HG03469 (cell line): ENCODE data around the gene DLG3.

Experiments used
- ATAC-seq: cut with Tn5 transposase; IDR thresholded peaks from one replicate; pipeline ENCODE4 v1.9.1; 2021; ENCODE audit warnings: mild to moderate bottlenecking, moderate library complexity, moderate number of reproducible peaks; ENCODE audit not compliant: unreplicated experiment

Gene DLG3

GRCh38 chrX:70437011-70437410, 7.6 kb upstream of the DLG3 start:
- ATAC-seq: no peak

- ATAC-seq: no peak
Observed at GRCh38 chrX:70437921-70438665, 6.5 kb upstream of the DLG3 start.

GRCh38 chrX:70439016-70439415, 5.6 kb upstream of the DLG3 start:
- no peak for ATAC-seq

GRCh38 chrX:70442224-70442623, 2.4 kb upstream of the DLG3 start:
- ATAC-seq: no peak

- ATAC-seq: no peak
Observed at GRCh38 chrX:70444946-70445656, 466 bp downstream of the DLG3 start.

GRCh38 chrX:70445951-70446350, 1.3 kb downstream of the DLG3 start:
- ATAC-seq: no peak

- no peak for ATAC-seq
Observed at GRCh38 chrX:70446380-70447350, 2.0 kb downstream of the DLG3 start.

- ATAC-seq: no peak
Observed at GRCh38 chrX:70449457-70449966, 4.9 kb downstream of the DLG3 start.

- no peak for ATAC-seq
Observed at GRCh38 chrX:70452143-70452733, 7.6 kb downstream of the DLG3 start.

- ATAC-seq: no peak
Observed at GRCh38 chrX:70453024-70453618, 8.5 kb downstream of the DLG3 start.

GRCh38 chrX:70454441-70455365, 10.1 kb downstream of the DLG3 start:
- ATAC-seq: no peak

- ATAC-seq: no peak
Observed at GRCh38 chrX:70455366-70456202, 10.9 kb downstream of the DLG3 start.

- ATAC-seq: no peak
Observed at GRCh38 chrX:70456256-70456655, 11.6 kb downstream of the DLG3 start.

GRCh38 chrX:70461026-70461425, 16.4 kb downstream of the DLG3 start:
- ATAC-seq: no peak

- ATAC-seq: no peak
Observed at GRCh38 chrX:70464051-70464450, 19.4 kb downstream of the DLG3 start.

GRCh38 chrX:70466968-70467367, 22.3 kb downstream of the DLG3 start:
- ATAC-seq: no peak

GRCh38 chrX:70468709-70469108, 24.1 kb downstream of the DLG3 start:
- ATAC-seq: no peak

GRCh38 chrX:70470850-70471289, 26.2 kb downstream of the DLG3 start:
- no peak for ATAC-seq
